ENCODE measurements around the gene RBM44. TPM values are rescaled to one million over a fixed set of nuclear protein-coding genes. Genes with fewer than 3 reads are reported as not detected.

RBM44 gene
- total RNA-seq, 3 donors from 2014 or later, result 1.4 to 2.5 (median 2.0) TPM

- Histone ChIP-seq H3K36me3 (no peaks in the 10 kb centered on the region), H3K4me3 (no peak overlapping the region), H3K27me3 (no peaks in the 10 kb centered on the region), H3K4me1 (no peaks in the 10 kb centered on the region), H3K27ac (peak overlapping the region in 1 of 2 donors; percentile 77), H3K9me3 (no peaks in the 10 kb centered on the region)
- no peak for TF ChIP-seq POLR2A (IDR thresholded peaks at IDR 0.05)
- TF ChIP-seq CTCF (IDR thresholded peaks at IDR 0.05), result no peak
- peak in 1 of 3 donors; percentile 71 for TF ChIP-seq POLR2AphosphoS5 (IDR thresholded peaks at IDR 0.05)
- intact Hi-C loops (cut with DNase I; ENCODE audit: low total_unique reads), result no loop called here
- DNase-seq (ENCODE audit: low spot score in 2 of 2), result peak in 1 of 2 donors; percentile 50
Observed at GRCh38 chr2:237886685-237887481, 88.3 kb downstream of the RBM44 start.

- Histone ChIP-seq H3K4me1 (no peaks in the 10 kb centered on the region), H3K36me3 (no peaks in the 10 kb centered on the region), H3K9me3 (no peaks in the 10 kb centered on the region), H3K27ac (peak overlapping the region in 1 of 2 donors; percentile 77), H3K4me3 (no peak overlapping the region), H3K27me3 (no peaks in the 10 kb centered on the region)
- no peak for DNase-seq (ENCODE audit: low spot score in 2 of 2)
- TF ChIP-seq CTCF (IDR thresholded peaks at IDR 0.05), result no peak
- TF ChIP-seq POLR2AphosphoS5 (IDR thresholded peaks at IDR 0.05), result no peak
- no peak for TF ChIP-seq POLR2A (IDR thresholded peaks at IDR 0.05)
- intact Hi-C loops (cut with DNase I; ENCODE audit: low total_unique reads), result no loop called here
Observed at GRCh38 chr2:237888389-237888788, 89.8 kb downstream of the RBM44 start.

GRCh38 chr2:237889016-237889415 lies 90.4 kb downstream of the RBM44 start:
- no peaks in the 10 kb centered on the region for H3K4me1 ChIP-seq
- H3K4me3 ChIP-seq, result no peak overlapping the region
- intact Hi-C loops (cut with DNase I; ENCODE audit: low total_unique reads), result no loop called here
- H3K36me3 ChIP-seq, result no peaks in the 10 kb centered on the region
- TF ChIP-seq CTCF (IDR thresholded peaks at IDR 0.05) (no peak), POLR2AphosphoS5 (IDR thresholded peaks at IDR 0.05) (no peak), POLR2A (IDR thresholded peaks at IDR 0.05) (no peak)
- no peak overlapping the region for H3K27ac ChIP-seq
- H3K27me3 ChIP-seq, result no peaks in the 10 kb centered on the region
- DNase-seq (ENCODE audit: low spot score in 2 of 2), result peak in 1 of 2 donors; percentile 42
- no peaks in the 10 kb centered on the region for H3K9me3 ChIP-seq

GRCh38 chr2:237889811-237890210 lies 91.2 kb downstream of the RBM44 start:
- no peaks in the 10 kb centered on the region for H3K36me3 ChIP-seq
- DNase-seq (ENCODE audit: low spot score in 2 of 2), result no peak
- no peak overlapping the region for H3K4me3 ChIP-seq
- H3K9me3 ChIP-seq, result no peaks in the 10 kb centered on the region
- no peak for TF ChIP-seq POLR2A (IDR thresholded peaks at IDR 0.05)
- TF ChIP-seq POLR2AphosphoS5 (IDR thresholded peaks at IDR 0.05), result no peak
- TF ChIP-seq CTCF (IDR thresholded peaks at IDR 0.05), result no peak
- no peaks in the 10 kb centered on the region for H3K4me1 ChIP-seq
- no peak overlapping the region for H3K27ac ChIP-seq
- H3K27me3 ChIP-seq, result no peaks in the 10 kb centered on the region
- intact Hi-C loops (cut with DNase I; ENCODE audit: low total_unique reads), result no loop called here

Other genes with a start within 250 kb of the RBM44 start
- gene PRLH, start 232.2 kb upstream of the RBM44 start, total RNA-seq, result not detected
- 10 to 100 TPM in 2 of 3 donors, not detected in 1; 39.7 to 43.9 TPM for gene RAB17, start 208.0 kb upstream of the RBM44 start, total RNA-seq
- gene LRRFIP1, start 171.2 kb upstream of the RBM44 start, total RNA-seq, result 100 to 1,000 TPM in 2 of 3 donors, 10 to 100 TPM in 1; 82.6 to 136 (median 130) TPM
- gene RAMP1, start 60.8 kb downstream of the RBM44 start, total RNA-seq, result 10 to 100 TPM in 1 of 3 donors, 1 to 10 TPM in 1, not detected in 1; 8.2 to 25.9 TPM
- 10 to 100 TPM; 62.6 to 66.9 (median 64.0) TPM for gene UBE2F, start 168.2 kb downstream of the RBM44 start, total RNA-seq

Data from breast epithelium (tissue), 4 donors.